ENCODE measurements around the gene NR5A1.

- no peak for TF ChIP-seq CTCF (IDR thresholded peaks at IDR 0.05)
- no peak for TF ChIP-seq EZH2phosphoT487 (IDR thresholded peaks at IDR 0.05)
Measured at GRCh38 chr9:124517600-124517999, 10.4 kb upstream of the NR5A1 start.
